ENCODE data around the gene DYNLL1.
"Not testable (repeated sequence)": the region's sequence is repeated elsewhere in the genome, so short reads cannot be mapped to it uniquely, and the experiment has no call there.

DYNLL1 gene

GRCh38 chr12:120474616-120474960 lies 21.3 kb upstream of the DYNLL1 start:
- no peak for DNase-seq (ENCODE audit: low read depth in 2 of 2)

- DNase-seq (ENCODE audit: low read depth in 2 of 2): no peak
These were observed 20.3 kb upstream of the DYNLL1 start for GRCh38 chr12:120475643-120476042.

GRCh38 chr12:120479458-120479857 lies 16.5 kb upstream of the DYNLL1 start:
- no peak for DNase-seq (ENCODE audit: low read depth in 2 of 2)

- DNase-seq (ENCODE audit: low read depth in 2 of 2): no peak
These were observed 15.7 kb upstream of the DYNLL1 start for GRCh38 chr12:120480211-120480610.

GRCh38 chr12:120481022-120481767 lies 14.7 kb upstream of the DYNLL1 start:
- DNase-seq (ENCODE audit: low read depth in 2 of 2): no peak

GRCh38 chr12:120483621-120484020 lies 12.3 kb upstream of the DYNLL1 start:
- DNase-seq (ENCODE audit: low read depth in 2 of 2): no peak

GRCh38 chr12:120485961-120486881 lies 9.7 kb upstream of the DYNLL1 start:
- no peak for DNase-seq (ENCODE audit: low read depth in 2 of 2)

- not testable (repeated sequence) for DNase-seq (ENCODE audit: low read depth in 2 of 2)
These were observed 8.4 kb upstream of the DYNLL1 start for GRCh38 chr12:120487552-120487951.

GRCh38 chr12:120488057-120488640 lies 7.8 kb upstream of the DYNLL1 start:
- no peak for DNase-seq (ENCODE audit: low read depth in 2 of 2)

- DNase-seq (ENCODE audit: low read depth in 2 of 2): no peak
These were observed 6.9 kb upstream of the DYNLL1 start for GRCh38 chr12:120489018-120489417.

- DNase-seq (ENCODE audit: low read depth in 2 of 2): no peak
These were observed 5.6 kb upstream of the DYNLL1 start for GRCh38 chr12:120490325-120490724.

- no peak for DNase-seq (ENCODE audit: low read depth in 2 of 2)
These were observed 4.9 kb upstream of the DYNLL1 start for GRCh38 chr12:120490833-120491512.

GRCh38 chr12:120495186-120495730 lies 655 bp upstream of the DYNLL1 start:
- DNase-seq (ENCODE audit: low read depth in 2 of 2): no peak

- DNase-seq (ENCODE audit: low read depth in 2 of 2): peak; percentile 12 to 28
These were observed 764 bp downstream of the DYNLL1 start for GRCh38 chr12:120496413-120497340.

GRCh38 chr12:120497524-120498150 lies 1.7 kb downstream of the DYNLL1 start:
- no peak for DNase-seq (ENCODE audit: low read depth in 2 of 2)

GRCh38 chr12:120498870-120499515 lies 3.1 kb downstream of the DYNLL1 start:
- DNase-seq (ENCODE audit: low read depth in 2 of 2): no peak

GRCh38 chr12:120500581-120500980 lies 4.7 kb downstream of the DYNLL1 start:
- no peak for DNase-seq (ENCODE audit: low read depth in 2 of 2)

- no peak for DNase-seq (ENCODE audit: low read depth in 2 of 2)
These were observed 8.7 kb downstream of the DYNLL1 start for GRCh38 chr12:120504587-120504986.

- no peak for DNase-seq (ENCODE audit: low read depth in 2 of 2)
These were observed 12.6 kb downstream of the DYNLL1 start for GRCh38 chr12:120508537-120508936.

GRCh38 chr12:120514002-120514401 lies 18.1 kb downstream of the DYNLL1 start:
- DNase-seq (ENCODE audit: low read depth in 2 of 2): no peak
